CD4-positive, alpha-beta T cell treated with Interleukin-6 for 4 hours (primary cell): ENCODE results near the gene SMIM23.

Experiments used
- DNase-seq: peaks from one replicate; pipeline ENCODE4 v3.0.0-alpha.2; 2020; ENCODE audit warnings: mixed read lengths

Gene SMIM23

DNA sequence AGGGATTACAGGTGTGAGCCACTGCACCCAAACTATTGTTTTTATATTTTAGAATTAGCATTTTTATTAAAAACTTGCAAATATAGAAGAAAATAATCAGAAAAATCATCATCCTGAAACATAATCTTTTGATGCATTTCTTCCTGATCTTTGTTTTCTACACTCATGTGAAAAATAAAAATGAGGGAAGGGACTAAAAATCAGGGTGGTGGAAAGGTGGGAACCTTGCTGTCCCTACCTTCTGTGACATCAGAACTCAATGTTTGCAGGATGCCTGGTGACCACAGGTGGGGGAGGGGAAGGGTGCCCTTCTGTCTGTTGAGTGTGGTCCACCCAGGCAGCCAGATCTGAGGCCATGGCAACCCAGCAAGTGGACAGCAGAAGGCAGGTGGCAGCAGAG, at the start of gene SMIM23:
TSS of gene SMIM23 (plus strand) at position 301 of the 400 bp plus-strand sequence. CDS start at position 356, 55 bp downstream.
- DNase-seq, result no peak

DNA sequence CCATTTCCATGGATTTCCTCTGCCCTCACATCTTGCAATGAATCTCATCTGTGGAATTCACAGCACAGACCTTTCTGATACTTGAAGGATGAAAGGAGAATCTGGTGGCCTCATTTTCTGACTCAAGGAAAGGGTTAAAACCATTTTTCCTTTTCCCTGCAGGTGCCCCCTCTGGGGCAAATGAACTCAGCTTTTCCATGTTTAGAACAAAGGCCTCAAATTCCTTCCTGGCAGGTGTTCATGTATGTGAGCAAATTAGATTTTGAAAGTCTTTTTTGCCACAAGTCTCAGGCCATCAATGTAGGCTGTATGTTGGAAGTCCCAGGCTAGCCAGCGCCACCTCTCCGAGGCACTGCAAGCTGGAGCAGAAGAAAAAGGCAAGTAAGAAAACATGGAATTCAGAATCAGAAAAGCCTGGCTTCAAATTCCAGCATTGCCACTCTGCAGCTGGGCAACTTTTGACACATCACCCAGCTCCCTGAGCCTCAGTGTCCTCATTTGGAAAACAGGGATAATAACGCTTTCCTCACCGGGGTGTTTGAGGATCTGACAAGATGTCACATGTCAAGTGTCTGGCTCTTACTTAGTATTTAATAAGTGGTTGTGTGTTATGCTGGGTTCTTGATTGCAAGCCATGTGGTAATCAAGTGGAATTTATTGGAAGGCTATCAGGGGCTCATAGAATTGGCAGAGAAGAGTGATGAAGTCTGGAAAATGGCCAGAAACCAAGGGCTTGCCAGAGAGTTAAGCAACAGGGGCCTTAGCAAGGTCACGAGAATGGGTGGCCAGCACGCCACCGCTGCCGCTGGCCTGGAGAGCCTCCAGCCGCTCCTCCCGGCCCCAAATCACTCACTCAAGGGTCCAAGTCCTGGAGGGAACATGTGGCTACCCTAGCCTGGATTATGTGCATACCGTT, 48.4 kb upstream of the SMIM23 start:
- DNase-seq, result no peak

- no peak for DNase-seq
Observed at GRCh38 chr5:171738501-171738900, 47.1 kb upstream of the SMIM23 start.

DNA sequence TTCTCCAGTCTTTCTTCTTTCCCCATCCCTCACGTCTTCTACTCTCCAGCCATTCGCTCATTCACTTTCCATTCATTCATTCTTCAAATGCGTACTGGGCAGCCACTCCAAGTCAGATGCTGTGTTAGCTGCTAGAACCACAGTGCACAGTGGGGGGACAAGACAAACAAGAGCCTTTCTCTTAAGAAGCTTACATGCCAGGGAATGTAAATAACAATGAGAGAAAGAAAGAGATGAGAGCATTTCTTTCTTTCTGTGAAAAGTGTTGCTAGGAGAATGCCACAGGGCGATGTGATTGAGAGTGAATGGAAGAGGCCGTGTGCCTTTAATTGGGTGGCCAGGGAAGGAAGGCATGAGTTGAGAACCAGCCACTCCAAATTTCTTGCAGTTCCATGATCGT, 46.3 kb upstream of the SMIM23 start:
- no peak for DNase-seq

- no peak for DNase-seq
Observed at GRCh38 chr5:171743436-171744076, 42.1 kb upstream of the SMIM23 start.

DNA sequence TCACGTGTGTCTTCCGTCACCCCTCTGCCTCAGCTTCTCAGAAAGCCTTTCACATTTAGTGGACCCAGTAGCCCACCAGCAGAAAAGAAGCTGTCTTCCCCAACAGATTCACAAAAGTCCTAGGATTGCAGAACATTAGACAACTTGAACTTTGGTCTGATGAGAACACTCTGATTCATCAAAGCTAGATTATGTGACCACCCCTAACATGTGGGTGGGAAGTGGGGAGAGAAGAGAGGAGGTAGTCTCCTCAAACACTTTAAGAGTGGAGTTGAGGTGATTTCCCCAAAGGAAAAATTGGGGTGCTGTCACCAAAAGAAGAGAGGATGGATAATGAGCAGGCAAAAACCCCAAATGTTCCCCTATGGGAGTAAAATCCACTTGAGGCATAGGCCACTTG, 41.4 kb upstream of the SMIM23 start:
- no peak for DNase-seq

DNA sequence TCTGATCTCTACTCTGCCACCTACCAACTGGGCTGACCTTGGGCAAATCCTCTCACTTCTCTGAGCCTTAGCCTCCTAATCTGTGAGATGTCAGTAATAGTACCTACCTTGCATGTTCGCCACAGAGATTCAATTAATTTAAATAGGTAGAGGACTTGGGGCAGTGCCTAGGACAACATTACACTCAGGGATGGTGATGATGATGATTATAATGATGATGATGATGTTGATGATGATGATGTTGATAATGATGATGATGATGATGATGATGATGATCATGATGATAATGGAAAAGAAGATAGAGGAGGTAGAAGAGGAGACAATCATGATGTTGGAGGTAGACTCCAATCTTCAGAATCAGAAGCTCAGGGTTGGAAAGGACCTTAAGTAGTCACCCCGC, 40.7 kb upstream of the SMIM23 start:
- DNase-seq, result no peak

GRCh38 chr5:171745602-171746001, 40.0 kb upstream of the SMIM23 start:
- no peak for DNase-seq

DNA sequence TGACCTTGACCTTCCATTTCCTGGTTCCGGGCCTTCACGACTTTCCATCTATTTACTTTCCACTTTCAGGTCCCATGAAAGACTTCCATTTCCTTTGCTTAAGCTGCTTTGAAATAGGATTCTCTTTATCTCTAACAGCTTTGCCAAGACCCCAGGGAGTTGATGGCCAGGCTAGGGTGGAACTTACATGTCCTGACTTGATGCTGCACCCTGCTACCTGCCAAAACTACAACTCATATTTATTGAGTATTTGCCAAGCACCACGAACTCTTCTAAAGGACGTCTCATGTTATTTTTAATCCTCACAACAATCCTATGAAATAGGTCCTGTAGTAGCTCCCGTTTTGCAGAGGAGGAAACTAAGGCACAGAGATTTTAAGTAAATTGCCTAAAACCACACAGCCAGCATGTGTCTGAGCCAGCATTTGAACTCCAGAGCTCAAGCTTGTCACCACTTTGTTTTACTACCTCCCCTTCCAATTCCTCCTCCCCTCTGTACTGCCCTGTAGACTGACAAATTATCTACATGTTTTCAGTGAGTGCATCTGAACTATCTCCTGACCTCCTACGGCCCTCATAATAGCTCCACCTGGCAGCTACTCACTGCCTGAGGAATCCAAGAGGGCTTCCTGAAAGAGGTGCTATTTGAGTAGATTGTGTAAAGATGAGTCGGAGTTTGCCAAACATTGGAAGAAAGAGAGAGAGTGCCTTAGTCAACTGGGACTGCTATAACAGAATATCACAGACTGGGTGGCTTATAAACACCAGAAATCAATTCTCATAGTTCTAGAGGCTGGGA, 38.4 kb upstream of the SMIM23 start:
- DNase-seq, result no peak

DNA sequence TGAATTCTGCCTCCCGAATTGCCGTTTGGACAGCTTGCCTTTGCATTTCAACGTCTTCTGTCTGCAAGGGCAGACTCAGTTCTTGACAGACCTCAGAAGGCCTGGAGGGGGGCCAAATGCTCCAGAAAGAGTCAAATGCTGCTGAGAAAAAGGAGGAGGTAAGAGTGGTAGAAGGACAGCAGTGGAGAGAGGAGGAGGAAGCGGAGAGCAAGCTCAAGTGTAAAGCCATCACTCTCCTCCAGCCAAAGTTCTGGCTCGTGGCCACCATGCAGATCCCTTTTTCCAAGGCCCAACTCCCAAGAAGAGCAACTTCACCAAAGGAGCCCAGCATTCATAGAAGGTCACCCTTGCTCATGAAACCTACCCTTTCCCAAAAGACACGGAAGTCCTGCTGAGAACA, 36.9 kb upstream of the SMIM23 start:
- DNase-seq, result no peak

DNA sequence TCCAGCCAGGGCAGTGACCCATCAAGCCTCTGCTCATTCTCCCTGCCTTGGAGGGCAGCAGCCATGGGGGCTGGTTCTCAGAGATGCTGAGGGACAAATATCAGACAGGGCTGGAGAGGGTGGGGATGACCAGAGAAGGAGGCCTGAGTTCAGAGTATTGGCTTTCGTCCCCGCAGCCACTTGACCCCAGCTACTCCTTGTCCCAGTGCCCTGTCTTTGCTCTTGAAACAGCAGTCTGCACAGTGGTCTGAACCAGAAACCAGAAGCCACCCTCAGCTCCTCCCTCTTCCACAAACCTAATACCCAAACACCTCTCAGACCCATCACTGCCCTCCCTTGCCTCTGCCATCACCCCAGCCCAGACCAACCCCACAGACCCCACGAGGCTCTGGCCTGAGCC, 36.3 kb upstream of the SMIM23 start:
- no peak for DNase-seq

- DNase-seq, result no peak
Observed at GRCh38 chr5:171750311-171750788, 35.3 kb upstream of the SMIM23 start.

GRCh38 chr5:171755354-171755821, 30.2 kb upstream of the SMIM23 start:
- no peak for DNase-seq

GRCh38 chr5:171757853-171758535, 27.6 kb upstream of the SMIM23 start:
- DNase-seq, result no peak

- no peak for DNase-seq
Observed at GRCh38 chr5:171759777-171760176, 25.8 kb upstream of the SMIM23 start.

- DNase-seq, result no peak
Observed at GRCh38 chr5:171762021-171762608, 23.5 kb upstream of the SMIM23 start.

DNA sequence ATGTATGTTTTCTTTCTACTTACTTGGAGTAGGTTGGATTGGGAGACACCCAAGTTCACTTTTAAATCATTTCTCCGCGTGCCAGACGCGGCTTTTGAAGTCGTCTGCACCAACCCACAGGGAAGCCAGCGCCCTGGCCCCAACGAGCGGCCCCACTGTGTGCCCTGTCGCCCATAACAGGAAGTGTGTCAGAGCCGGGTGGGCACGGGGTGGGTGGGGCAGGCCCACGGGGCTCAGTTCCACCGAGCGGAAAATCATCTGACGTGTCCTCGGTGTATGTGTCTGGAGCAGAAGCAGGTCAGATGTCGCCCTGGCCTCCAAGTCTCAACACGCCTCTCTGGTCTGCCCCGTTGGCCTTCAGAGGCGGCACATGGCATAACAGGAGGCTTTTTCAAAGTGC, 22.7 kb upstream of the SMIM23 start:
- DNase-seq, result no peak

DNA sequence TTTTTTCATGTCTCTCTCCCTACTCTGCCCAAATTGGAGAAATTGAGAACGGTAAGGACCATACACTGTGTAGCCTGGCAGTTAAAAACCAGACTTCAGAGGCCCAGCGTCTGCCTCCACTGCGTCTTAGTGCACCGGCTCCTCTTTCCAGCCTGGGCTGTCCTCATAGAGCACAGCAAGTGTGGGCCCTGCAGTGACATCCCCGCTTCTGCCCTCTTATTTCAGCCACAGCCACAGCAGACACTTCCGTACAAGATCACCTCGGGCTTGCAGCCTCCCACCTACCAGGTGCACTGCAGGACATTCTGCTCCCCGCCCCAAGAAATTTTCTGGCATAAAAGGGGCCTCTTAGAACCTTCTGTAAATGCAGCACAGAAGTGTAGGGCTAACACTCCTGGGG, 21.4 kb upstream of the SMIM23 start:
- no peak for DNase-seq

DNA sequence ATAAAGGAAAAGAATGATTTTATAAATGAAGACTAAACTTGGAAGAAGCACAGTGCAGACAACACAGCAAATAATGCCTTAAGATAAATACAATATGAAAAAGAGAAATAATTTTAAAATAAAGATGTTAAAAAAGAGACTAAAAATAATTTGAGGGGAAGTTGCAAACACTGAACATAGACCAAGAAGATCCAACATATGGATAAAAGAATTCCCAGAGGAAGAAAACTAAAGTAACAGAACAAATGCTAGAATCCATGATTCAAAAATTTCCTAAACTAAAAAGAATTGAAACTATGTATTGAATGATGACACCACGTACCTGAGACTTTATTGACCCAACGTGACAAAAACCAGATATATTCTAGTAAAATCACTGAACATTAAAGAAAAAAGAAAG, 18.7 kb upstream of the SMIM23 start:
- no peak for DNase-seq

DNA sequence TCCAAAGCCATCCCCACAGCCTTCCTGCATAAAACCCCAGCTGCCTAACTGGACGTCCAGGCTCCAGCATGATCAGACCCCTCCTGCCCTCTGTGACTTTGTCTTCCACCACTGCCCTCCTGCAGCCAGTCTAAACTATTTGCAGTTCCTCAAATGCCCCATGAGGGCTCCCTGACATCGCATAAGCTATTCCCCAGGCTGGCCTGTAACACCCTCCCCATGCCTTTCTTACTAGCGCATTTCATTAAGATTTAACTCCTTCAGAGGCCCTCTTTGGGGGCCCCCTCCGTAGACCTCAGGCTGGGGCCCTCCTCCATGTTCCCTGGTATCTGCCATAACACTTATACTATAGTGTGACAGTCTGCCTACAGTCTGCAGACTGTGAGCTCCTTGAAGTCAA, 15.5 kb upstream of the SMIM23 start:
- DNase-seq, result no peak

GRCh38 chr5:171771856-171772255, 13.8 kb upstream of the SMIM23 start:
- no peak for DNase-seq

GRCh38 chr5:171773106-171773505, 12.5 kb upstream of the SMIM23 start:
- no peak for DNase-seq
